ENCODE data around the gene SCAMP2.

SCAMP2 gene

GRCh38 chr15:74802290-74802689 lies 70.9 kb downstream of the SCAMP2 start:
- in situ Hi-C loops (cut with HindIII; ENCODE audit: low sequenced_read_pairs): no loop called here
- no peak for TF ChIP-seq CTCF (IDR thresholded peaks at IDR 0.05; ENCODE audit: low read depth, low read length, missing control alignments)
- H3K4me3 ChIP-seq (ENCODE audit: low read depth, low read length): no peak overlapping the region
- no peak for DNase-seq (ENCODE audit: low read depth)

GRCh38 chr15:74801311-74801997 lies 71.7 kb downstream of the SCAMP2 start:
- no peak for TF ChIP-seq CTCF (IDR thresholded peaks at IDR 0.05; ENCODE audit: low read depth, low read length, missing control alignments)
- DNase-seq (ENCODE audit: low read depth): no peak
- in situ Hi-C loops (cut with HindIII; ENCODE audit: low sequenced_read_pairs): no loop called here
- H3K4me3 ChIP-seq (ENCODE audit: low read depth, low read length): no peak overlapping the region

GRCh38 chr15:74800559-74801094 lies 72.5 kb downstream of the SCAMP2 start:
- in situ Hi-C loops (cut with HindIII; ENCODE audit: low sequenced_read_pairs): no loop called here
- H3K4me3 ChIP-seq (ENCODE audit: low read depth, low read length): no peak overlapping the region
- no peak for TF ChIP-seq CTCF (IDR thresholded peaks at IDR 0.05; ENCODE audit: low read depth, low read length, missing control alignments)
- DNase-seq (ENCODE audit: low read depth): no peak

GRCh38 chr15:74799856-74800558 lies 73.2 kb downstream of the SCAMP2 start:
- DNase-seq (ENCODE audit: low read depth): no peak
- in situ Hi-C loops (cut with HindIII; ENCODE audit: low sequenced_read_pairs): no loop called here
- no peak overlapping the region for H3K4me3 ChIP-seq (ENCODE audit: low read depth, low read length)
- peak; percentile 96 for TF ChIP-seq CTCF (IDR thresholded peaks at IDR 0.05; ENCODE audit: low read depth, low read length, missing control alignments)

GRCh38 chr15:74799255-74799855 lies 73.8 kb downstream of the SCAMP2 start:
- TF ChIP-seq CTCF (IDR thresholded peaks at IDR 0.05; ENCODE audit: low read depth, low read length, missing control alignments): no peak
- in situ Hi-C loops (cut with HindIII; ENCODE audit: low sequenced_read_pairs): no loop called here
- no peak overlapping the region for H3K4me3 ChIP-seq (ENCODE audit: low read depth, low read length)
- DNase-seq (ENCODE audit: low read depth): no peak

- no peak for DNase-seq (ENCODE audit: low read depth)
- in situ Hi-C loops (cut with HindIII; ENCODE audit: low sequenced_read_pairs): no loop called here
- H3K4me3 ChIP-seq (ENCODE audit: low read depth, low read length): no peak overlapping the region
- no peak for TF ChIP-seq CTCF (IDR thresholded peaks at IDR 0.05; ENCODE audit: low read depth, low read length, missing control alignments)
These were observed 74.5 kb downstream of the SCAMP2 start for GRCh38 chr15:74798388-74799254.
